ENCODE data around the gene SSPN. TPM values are rescaled to one million over a fixed set of nuclear protein-coding genes. Genes with fewer than 3 reads are reported as not detected.

Gene SSPN
- total RNA-seq, 1 experiment from 2014 or later, result 1.8 TPM

DNA sequence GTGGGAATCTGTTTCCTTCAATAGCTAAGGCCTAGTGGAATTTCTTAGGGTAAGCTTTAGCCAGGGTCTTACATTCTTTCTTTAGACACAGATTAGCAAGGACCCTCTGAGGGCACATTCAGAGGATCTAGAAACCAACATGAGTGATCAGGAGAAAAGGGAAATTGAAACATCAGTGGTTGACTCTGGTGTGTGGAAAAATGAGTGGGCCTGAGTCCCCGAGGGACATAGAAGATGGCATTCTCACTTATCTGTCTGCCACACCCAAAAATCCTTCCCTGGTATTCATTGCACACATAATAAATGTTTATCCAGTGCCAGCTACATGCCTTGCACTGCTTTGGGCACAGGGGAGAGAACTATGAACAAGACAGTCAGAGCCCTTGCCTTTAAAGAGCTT, 82.9 kb downstream of the SSPN start (continued):
- TF ChIP-seq, protein P1, sequence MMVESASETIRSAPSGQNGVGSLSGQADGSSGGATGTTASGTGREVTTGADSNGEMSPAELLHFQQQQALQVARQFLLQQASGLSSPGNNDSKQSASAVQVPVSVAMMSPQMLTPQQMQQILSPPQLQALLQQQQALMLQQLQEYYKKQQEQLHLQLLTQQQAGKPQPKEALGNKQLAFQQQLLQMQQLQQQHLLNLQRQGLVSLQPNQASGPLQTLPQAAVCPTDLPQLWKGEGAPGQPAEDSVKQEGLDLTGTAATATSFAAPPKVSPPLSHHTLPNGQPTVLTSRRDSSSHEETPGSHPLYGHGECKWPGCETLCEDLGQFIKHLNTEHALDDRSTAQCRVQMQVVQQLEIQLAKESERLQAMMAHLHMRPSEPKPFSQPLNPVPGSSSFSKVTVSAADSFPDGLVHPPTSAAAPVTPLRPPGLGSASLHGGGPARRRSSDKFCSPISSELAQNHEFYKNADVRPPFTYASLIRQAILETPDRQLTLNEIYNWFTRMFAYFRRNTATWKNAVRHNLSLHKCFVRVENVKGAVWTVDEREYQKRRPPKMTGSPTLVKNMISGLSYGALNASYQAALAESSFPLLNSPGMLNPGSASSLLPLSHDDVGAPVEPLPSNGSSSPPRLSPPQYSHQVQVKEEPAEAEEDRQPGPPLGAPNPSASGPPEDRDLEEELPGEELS (CRISPR knock-in tag; IDR thresholded peaks at IDR 0.05), result no peak
- TF ChIP-seq ATF1 (CRISPR knock-in tag; IDR thresholded peaks at IDR 0.05) (no peak), MYBL2 (CRISPR knock-in tag; IDR thresholded peaks at IDR 0.05) (no peak)

DNA sequence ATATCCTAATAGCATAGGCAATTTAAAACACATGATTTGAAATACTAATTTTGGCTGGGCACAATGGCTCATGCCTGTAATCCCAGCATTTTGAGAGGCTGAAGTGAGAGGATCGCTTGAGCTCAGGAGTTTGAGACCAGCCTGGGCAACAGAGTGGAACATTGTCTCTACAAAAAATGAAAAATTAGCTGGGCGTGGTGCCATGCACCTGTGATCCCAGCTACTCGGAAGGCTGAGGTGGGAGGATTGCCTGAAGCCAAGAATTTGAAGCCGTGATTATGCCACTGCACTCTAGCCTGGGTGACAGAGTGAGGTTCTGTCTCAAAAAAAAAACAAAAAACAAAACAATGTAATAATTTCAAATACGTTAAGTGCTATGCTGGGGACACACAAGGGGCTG, 83.3 kb downstream of the SSPN start:
- Mint-ChIP-seq H3K27ac (no peak overlapping the region), H3K27me3 (ENCODE audit: low read depth) (peaks cover 10% of the 10 kb centered on the region), H3K4me3 (no peak overlapping the region), H3K36me3 (no peaks in the 10 kb centered on the region), H3K9me3 (no peaks in the 10 kb centered on the region), H3K4me1 (peaks cover 21% of the 10 kb centered on the region)
- ChIA-PET POLR2A (no interaction called here), CTCF (no interaction called here)
- TF ChIP-seq, protein P2, sequence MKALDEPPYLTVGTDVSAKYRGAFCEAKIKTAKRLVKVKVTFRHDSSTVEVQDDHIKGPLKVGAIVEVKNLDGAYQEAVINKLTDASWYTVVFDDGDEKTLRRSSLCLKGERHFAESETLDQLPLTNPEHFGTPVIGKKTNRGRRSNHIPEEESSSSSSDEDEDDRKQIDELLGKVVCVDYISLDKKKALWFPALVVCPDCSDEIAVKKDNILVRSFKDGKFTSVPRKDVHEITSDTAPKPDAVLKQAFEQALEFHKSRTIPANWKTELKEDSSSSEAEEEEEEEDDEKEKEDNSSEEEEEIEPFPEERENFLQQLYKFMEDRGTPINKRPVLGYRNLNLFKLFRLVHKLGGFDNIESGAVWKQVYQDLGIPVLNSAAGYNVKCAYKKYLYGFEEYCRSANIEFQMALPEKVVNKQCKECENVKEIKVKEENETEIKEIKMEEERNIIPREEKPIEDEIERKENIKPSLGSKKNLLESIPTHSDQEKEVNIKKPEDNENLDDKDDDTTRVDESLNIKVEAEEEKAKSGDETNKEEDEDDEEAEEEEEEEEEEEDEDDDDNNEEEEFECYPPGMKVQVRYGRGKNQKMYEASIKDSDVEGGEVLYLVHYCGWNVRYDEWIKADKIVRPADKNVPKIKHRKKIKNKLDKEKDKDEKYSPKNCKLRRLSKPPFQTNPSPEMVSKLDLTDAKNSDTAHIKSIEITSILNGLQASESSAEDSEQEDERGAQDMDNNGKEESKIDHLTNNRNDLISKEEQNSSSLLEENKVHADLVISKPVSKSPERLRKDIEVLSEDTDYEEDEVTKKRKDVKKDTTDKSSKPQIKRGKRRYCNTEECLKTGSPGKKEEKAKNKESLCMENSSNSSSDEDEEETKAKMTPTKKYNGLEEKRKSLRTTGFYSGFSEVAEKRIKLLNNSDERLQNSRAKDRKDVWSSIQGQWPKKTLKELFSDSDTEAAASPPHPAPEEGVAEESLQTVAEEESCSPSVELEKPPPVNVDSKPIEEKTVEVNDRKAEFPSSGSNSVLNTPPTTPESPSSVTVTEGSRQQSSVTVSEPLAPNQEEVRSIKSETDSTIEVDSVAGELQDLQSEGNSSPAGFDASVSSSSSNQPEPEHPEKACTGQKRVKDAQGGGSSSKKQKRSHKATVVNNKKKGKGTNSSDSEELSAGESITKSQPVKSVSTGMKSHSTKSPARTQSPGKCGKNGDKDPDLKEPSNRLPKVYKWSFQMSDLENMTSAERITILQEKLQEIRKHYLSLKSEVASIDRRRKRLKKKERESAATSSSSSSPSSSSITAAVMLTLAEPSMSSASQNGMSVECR (CRISPR knock-in tag; IDR thresholded peaks at IDR 0.05; ENCODE audit: borderline replicate concordance), result no peak
- TF ChIP-seq EMX1 (CRISPR knock-in tag; IDR thresholded peaks at IDR 0.05) (no peak), NFE2L1 (CRISPR knock-in tag; IDR thresholded peaks at IDR 0.05) (no peak)
- TF ChIP-seq, protein P1 (CRISPR knock-in tag; IDR thresholded peaks at IDR 0.05), result no peak
- TF ChIP-seq, protein P3, sequence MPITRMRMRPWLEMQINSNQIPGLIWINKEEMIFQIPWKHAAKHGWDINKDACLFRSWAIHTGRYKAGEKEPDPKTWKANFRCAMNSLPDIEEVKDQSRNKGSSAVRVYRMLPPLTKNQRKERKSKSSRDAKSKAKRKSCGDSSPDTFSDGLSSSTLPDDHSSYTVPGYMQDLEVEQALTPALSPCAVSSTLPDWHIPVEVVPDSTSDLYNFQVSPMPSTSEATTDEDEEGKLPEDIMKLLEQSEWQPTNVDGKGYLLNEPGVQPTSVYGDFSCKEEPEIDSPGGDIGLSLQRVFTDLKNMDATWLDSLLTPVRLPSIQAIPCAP (CRISPR knock-in tag; IDR thresholded peaks at IDR 0.05), result no peak
- TF ChIP-seq, protein P4, sequence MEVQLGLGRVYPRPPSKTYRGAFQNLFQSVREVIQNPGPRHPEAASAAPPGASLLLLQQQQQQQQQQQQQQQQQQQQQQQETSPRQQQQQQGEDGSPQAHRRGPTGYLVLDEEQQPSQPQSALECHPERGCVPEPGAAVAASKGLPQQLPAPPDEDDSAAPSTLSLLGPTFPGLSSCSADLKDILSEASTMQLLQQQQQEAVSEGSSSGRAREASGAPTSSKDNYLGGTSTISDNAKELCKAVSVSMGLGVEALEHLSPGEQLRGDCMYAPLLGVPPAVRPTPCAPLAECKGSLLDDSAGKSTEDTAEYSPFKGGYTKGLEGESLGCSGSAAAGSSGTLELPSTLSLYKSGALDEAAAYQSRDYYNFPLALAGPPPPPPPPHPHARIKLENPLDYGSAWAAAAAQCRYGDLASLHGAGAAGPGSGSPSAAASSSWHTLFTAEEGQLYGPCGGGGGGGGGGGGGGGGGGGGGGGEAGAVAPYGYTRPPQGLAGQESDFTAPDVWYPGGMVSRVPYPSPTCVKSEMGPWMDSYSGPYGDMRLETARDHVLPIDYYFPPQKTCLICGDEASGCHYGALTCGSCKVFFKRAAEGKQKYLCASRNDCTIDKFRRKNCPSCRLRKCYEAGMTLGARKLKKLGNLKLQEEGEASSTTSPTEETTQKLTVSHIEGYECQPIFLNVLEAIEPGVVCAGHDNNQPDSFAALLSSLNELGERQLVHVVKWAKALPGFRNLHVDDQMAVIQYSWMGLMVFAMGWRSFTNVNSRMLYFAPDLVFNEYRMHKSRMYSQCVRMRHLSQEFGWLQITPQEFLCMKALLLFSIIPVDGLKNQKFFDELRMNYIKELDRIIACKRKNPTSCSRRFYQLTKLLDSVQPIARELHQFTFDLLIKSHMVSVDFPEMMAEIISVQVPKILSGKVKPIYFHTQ (CRISPR knock-in tag; IDR thresholded peaks at IDR 0.05), result no peak
- DNase-seq (ENCODE audit: low spot score), result no peak
- no peak for ATAC-seq

DNA sequence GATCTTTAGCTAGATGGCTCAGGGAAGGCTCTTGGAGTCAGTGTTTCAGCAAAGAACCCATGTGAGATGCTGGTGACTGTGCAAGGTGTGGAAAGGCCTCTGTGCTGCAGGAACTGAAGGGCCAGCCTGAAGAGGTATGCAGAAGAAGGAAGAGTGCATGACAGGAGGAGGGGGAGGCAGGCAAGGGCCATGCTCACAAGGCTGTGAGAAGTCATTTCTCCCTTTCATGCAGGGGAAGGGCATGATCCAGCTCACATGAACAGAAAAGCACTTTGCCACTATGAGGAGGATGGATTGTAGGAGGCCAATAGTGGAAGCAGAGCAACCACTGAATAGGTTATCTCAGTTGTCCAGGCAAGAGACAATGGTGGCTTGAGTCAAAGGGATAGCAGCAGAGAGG, 83.7 kb downstream of the SSPN start:
- H3K27ac Mint-ChIP-seq, result no peak overlapping the region
- no peak for TF ChIP-seq TP53 (CRISPR knock-in tag; IDR thresholded peaks at IDR 0.05)
- no peak for TF ChIP-seq ZNF396 (CRISPR knock-in tag; IDR thresholded peaks at IDR 0.05; ENCODE audit: borderline replicate concordance)
- TF ChIP-seq, protein P5, sequence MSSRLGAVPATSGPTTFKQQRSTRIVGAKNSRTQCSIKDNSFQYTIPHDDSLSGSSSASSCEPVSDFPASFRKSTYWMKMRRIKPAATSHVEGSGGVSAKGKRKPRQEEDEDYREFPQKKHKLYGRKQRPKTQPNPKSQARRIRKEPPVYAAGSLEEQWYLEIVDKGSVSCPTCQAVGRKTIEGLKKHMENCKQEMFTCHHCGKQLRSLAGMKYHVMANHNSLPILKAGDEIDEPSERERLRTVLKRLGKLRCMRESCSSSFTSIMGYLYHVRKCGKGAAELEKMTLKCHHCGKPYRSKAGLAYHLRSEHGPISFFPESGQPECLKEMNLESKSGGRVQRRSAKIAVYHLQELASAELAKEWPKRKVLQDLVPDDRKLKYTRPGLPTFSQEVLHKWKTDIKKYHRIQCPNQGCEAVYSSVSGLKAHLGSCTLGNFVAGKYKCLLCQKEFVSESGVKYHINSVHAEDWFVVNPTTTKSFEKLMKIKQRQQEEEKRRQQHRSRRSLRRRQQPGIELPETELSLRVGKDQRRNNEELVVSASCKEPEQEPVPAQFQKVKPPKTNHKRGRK (CRISPR knock-in tag; IDR thresholded peaks at IDR 0.05; ENCODE audit: borderline replicate concordance), result no peak
- TF ChIP-seq ZNF263 (CRISPR knock-in tag; IDR thresholded peaks at IDR 0.05; ENCODE audit: low read depth), result no peak
- TF ChIP-seq OVOL2 (CRISPR knock-in tag; IDR thresholded peaks at IDR 0.05; ENCODE audit: borderline replicate concordance), result no peak
- no peak for TF ChIP-seq FOXJ3 (CRISPR knock-in tag; IDR thresholded peaks at IDR 0.05; ENCODE audit: borderline replicate concordance)
- TF ChIP-seq, protein P6, sequence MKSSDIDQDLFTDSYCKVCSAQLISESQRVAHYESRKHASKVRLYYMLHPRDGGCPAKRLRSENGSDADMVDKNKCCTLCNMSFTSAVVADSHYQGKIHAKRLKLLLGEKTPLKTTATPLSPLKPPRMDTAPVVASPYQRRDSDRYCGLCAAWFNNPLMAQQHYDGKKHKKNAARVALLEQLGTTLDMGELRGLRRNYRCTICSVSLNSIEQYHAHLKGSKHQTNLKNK (CRISPR knock-in tag; IDR thresholded peaks at IDR 0.05), result no peak
- TF ChIP-seq CREB1 (CRISPR knock-in tag; IDR thresholded peaks at IDR 0.05), result no peak

More for the DNA sequence above, 83.7 kb downstream of the SSPN start:
- POLR2A ChIA-PET, result no interaction called here
- no peaks in the 10 kb centered on the region for H3K36me3 Mint-ChIP-seq
- H3K27me3 Mint-ChIP-seq (ENCODE audit: low read depth), result peaks cover 6% of the 10 kb centered on the region
- H3K4me3 Mint-ChIP-seq, result no peak overlapping the region
- H3K4me1 Mint-ChIP-seq, result peaks cover 20% of the 10 kb centered on the region
- DNase-seq (ENCODE audit: low spot score), result no peak
- H3K9me3 Mint-ChIP-seq, result no peaks in the 10 kb centered on the region
- ATAC-seq, result no peak
- CTCF ChIA-PET, result no interaction called here
